H9 (cell line): ENCODE measurements around the gene TRIOBP. TPM values are rescaled to one million over a fixed set of nuclear protein-coding genes. Genes with fewer than 3 reads are reported as not detected.

ENCODE experiments used
- DNase-seq: peaks from one replicate; pipeline ENCODE4 v3.0.0-alpha.2; 2017
- H2AFZ ChIP-seq: one replicate; pipeline ENCODE4 v1.6.1; 2013; ENCODE audit warnings: mild to moderate bottlenecking, low read length, control low read depth, moderate library complexity
- H2AK5ac ChIP-seq: 2 replicates; pipeline ENCODE4 v1.6.1; 2013; ENCODE audit warnings: low read length, control low read depth, mixed read lengths; ENCODE audit not compliant: insufficient read length
- H2BK120ac ChIP-seq: one replicate; pipeline ENCODE4 v1.6.1; 2013; ENCODE audit warnings: low read depth, mild to moderate bottlenecking, low read length, control low read depth, inconsistent platforms; ENCODE audit not compliant: poor library complexity, severe bottlenecking
- H2BK12ac ChIP-seq: 2 replicates; pipeline ENCODE4 v1.6.1; 2013; ENCODE audit warnings: low read length, control low read depth, mixed read lengths, low read depth; ENCODE audit not compliant: insufficient read length
- H2BK15ac ChIP-seq: 2 replicates; pipeline ENCODE4 v1.6.1; 2013; ENCODE audit warnings: low read depth, low read length, control low read depth
- H2BK20ac ChIP-seq: one replicate; pipeline ENCODE4 v1.6.1; 2013; ENCODE audit warnings: low read depth, mild to moderate bottlenecking, low read length, control low read depth, inconsistent platforms; ENCODE audit not compliant: poor library complexity, severe bottlenecking
- H2BK5ac ChIP-seq: 2 replicates; pipeline ENCODE4 v1.6.1; 2013; ENCODE audit warnings: low read length, control low read depth, mixed read lengths; ENCODE audit not compliant: insufficient read length
- H3K14ac ChIP-seq: 2 replicates; pipeline ENCODE4 v1.6.1; 2013; ENCODE audit warnings: low read length, control low read depth; ENCODE audit not compliant: insufficient read depth
- H3K18ac ChIP-seq: 2 replicates; pipeline ENCODE4 v1.6.1; 2013; ENCODE audit warnings: low read depth, mild to moderate bottlenecking, mixed read lengths, low read length, control low read depth; ENCODE audit not compliant: insufficient read length
- H3K23ac ChIP-seq: 2 replicates; pipeline ENCODE4 v1.6.1; 2013; ENCODE audit warnings: low read length, control low read depth, mixed read lengths, low read depth; ENCODE audit not compliant: insufficient read length
- H3K23me2 ChIP-seq: 2 replicates; pipeline ENCODE4 v1.6.1; 2013; ENCODE audit warnings: low read depth, mild to moderate bottlenecking, mixed read lengths, low read length, control low read depth; ENCODE audit not compliant: insufficient read length, poor library complexity, severe bottlenecking
- H3K27ac ChIP-seq: 2 replicates; pipeline ENCODE4 v1.5.1; 2013; ENCODE audit warnings: low read length, control low read depth, mixed read lengths, low read depth; ENCODE audit not compliant: insufficient read length
- H3K27me3 ChIP-seq: 2 replicates; pipeline ENCODE4 v1.6.1; 2013; ENCODE audit warnings: low read length, control low read depth, inconsistent platforms; ENCODE audit not compliant: insufficient read depth
- H3K4ac ChIP-seq: 2 replicates; pipeline ENCODE4 v1.6.1; 2013; ENCODE audit warnings: low read depth, mild to moderate bottlenecking, control low read depth, inconsistent platforms, low read length, moderate library complexity
- H3K4me1 ChIP-seq: 2 replicates; pipeline ENCODE4 v1.6.1; 2013; ENCODE audit warnings: low read length, control low read depth, inconsistent platforms; ENCODE audit not compliant: insufficient read depth
- H3K4me2 ChIP-seq: 2 replicates; pipeline ENCODE4 v1.6.1; 2013; ENCODE audit warnings: low read length, control low read depth, mixed read lengths; ENCODE audit not compliant: insufficient read length, insufficient read depth
- H3K56ac ChIP-seq: 2 replicates; pipeline ENCODE4 v1.6.1; 2013; ENCODE audit warnings: low read depth, mild to moderate bottlenecking, mixed read lengths, low read length, control low read depth; ENCODE audit not compliant: insufficient read length
- H3K79me1 ChIP-seq: 2 replicates; pipeline ENCODE4 v1.6.1; 2013; ENCODE audit warnings: low read depth, mild to moderate bottlenecking, moderate library complexity, low read length, control low read depth, inconsistent platforms; ENCODE audit not compliant: insufficient read depth, poor library complexity, severe bottlenecking
- H3K79me2 ChIP-seq: 2 replicates; pipeline ENCODE4 v1.6.1; 2013; ENCODE audit warnings: low read length, control low read depth, inconsistent platforms; ENCODE audit not compliant: insufficient read depth
- H3K9ac ChIP-seq: 2 replicates; pipeline ENCODE4 v1.6.1; 2013; ENCODE audit warnings: low read length, control low read depth, mixed read lengths; ENCODE audit not compliant: insufficient read length; ENCODE audit errors: extremely low read depth
- H3K9me3 ChIP-seq: one replicate; pipeline ENCODE4 v1.6.1; 2013; ENCODE audit warnings: low read depth, low read length, inconsistent platforms; ENCODE audit not compliant: control insufficient read depth
- H3T11ph ChIP-seq: one replicate; pipeline ENCODE4 v1.6.1; 2013; ENCODE audit warnings: mild to moderate bottlenecking, low read length, control low read depth, inconsistent platforms
- H4K20me1 ChIP-seq: one replicate; pipeline ENCODE4 v1.6.1; 2013; ENCODE audit not compliant: control insufficient read depth, insufficient read length, insufficient read depth
- H4K5ac ChIP-seq: 2 replicates; pipeline ENCODE4 v1.6.1; 2013; ENCODE audit warnings: low read depth, mild to moderate bottlenecking, mixed read lengths, low read length, control low read depth; ENCODE audit not compliant: insufficient read length
- H4K8ac ChIP-seq: replicated peaks from 2 replicates; pipeline ENCODE4 v1.6.1; 2013; ENCODE audit warnings: low read length, control low read depth, mixed read lengths, low read depth; ENCODE audit not compliant: insufficient read length
- H4K91ac ChIP-seq: 2 replicates; pipeline ENCODE4 v1.6.1; 2013; ENCODE audit warnings: low read depth, mild to moderate bottlenecking, moderate library complexity, mixed read lengths, low read length, control low read depth; ENCODE audit not compliant: insufficient read length
- H3K27ac Mint-ChIP-seq, 3 experiments: 2 replicates in 2 of 3; 3 replicates in 1 of 3; pipeline ENCODE4 v1.8.0; 2020 to 2021; ENCODE audit warnings: mixed read lengths in 3 of 3, mild to moderate bottlenecking in 1 of 3, moderate library complexity in 1 of 3
- H3K27me3 Mint-ChIP-seq: 2 replicates; pipeline ENCODE4 v1.8.0; 2021; ENCODE audit warnings: low read depth, mild to moderate bottlenecking, moderate library complexity, mixed read lengths
- H3K36me3 Mint-ChIP-seq, 3 experiments: 2 replicates in 2 of 3; 3 replicates in 1 of 3; pipeline ENCODE4 v1.8.0; 2020 to 2021; ENCODE audit warnings: low read depth in 3 of 3, mixed read lengths in 3 of 3; ENCODE audit not compliant: insufficient read depth in 1 of 3
- H3K4me1 Mint-ChIP-seq, 2 experiments: 2 replicates each; pipeline ENCODE4 v1.8.0; 2020; ENCODE audit warnings: mixed read lengths in 2 of 2
- H3K4me3 Mint-ChIP-seq, 2 experiments: 2 replicates in 1 of 2; 3 replicates in 1 of 2; pipeline ENCODE4 v1.8.0; 2020 to 2021; ENCODE audit warnings: mild to moderate bottlenecking in 2 of 2, mixed read lengths in 2 of 2, moderate library complexity in 1 of 2
- H3K9me3 Mint-ChIP-seq, 2 experiments: 2 replicates in 1 of 2; 3 replicates in 1 of 2; pipeline ENCODE4 v1.8.0; 2020; ENCODE audit warnings: mild to moderate bottlenecking in 2 of 2, mixed read lengths in 2 of 2, moderate library complexity in 1 of 2
- CTCF ChIP-seq: fragments of 200-600 bp; sonication (generic); conservative IDR thresholded peaks from 3 replicates; pipeline ENCODE4 v1.8.0; 2021; ENCODE audit warnings: antibody characterized with exemption, mild to moderate bottlenecking
- WGBS: extraction: QIAGEN DNeasy Blood & Tissue Kit; methylation state at CpG from one replicate; pipeline ENCODE4 v1.1.7; 2013; ENCODE audit warnings: missing lambda C conversion rate, low lambda C conversion rate, mixed read lengths; ENCODE audit not compliant: insufficient read length; ENCODE audit errors: extremely low coverage; 5-methylcytosine and 5-hydroxymethylcytosine counted together
- total RNA-seq: library from RNA; stranded (reverse); gene quantifications from 2 replicates; pipeline ENCODE4 v1.2.1, GENCODE V29; 2021

Gene TRIOBP
- total RNA-seq, 1 experiment from 2014 or later, result 52.7 TPM

- Histone ChIP-seq H2AK5ac (no peak overlapping the region), H2BK120ac (no peak overlapping the region), H3K14ac (no peak overlapping the region), H3K27ac (no peak overlapping the region), H3K4me2 (no peak overlapping the region), H2BK20ac (no peak overlapping the region), H3K23me2 (no peaks in the 10 kb centered on the region), H3T11ph (no peak overlapping the region), H3K79me2 (no peaks in the 10 kb centered on the region), H2BK5ac (no peak overlapping the region), H3K4ac (no peak overlapping the region), H2BK12ac (no peak overlapping the region), H3K23ac (no peak overlapping the region), H4K91ac (no peak overlapping the region), H4K8ac (no peak overlapping the region), H3K9ac (no peak overlapping the region), H4K5ac (no peak overlapping the region), H3K4me1 (no peaks in the 10 kb centered on the region), H3K79me1 (no peaks in the 10 kb centered on the region), H2BK15ac (no peak overlapping the region), H3K56ac (no peak overlapping the region), H4K20me1 (no peaks in the 10 kb centered on the region), H3K18ac (no peak overlapping the region), H3K27me3 (no peaks in the 10 kb centered on the region; the same call in 1 of the 2 replicates), H2AFZ (no peak overlapping the region), H3K9me3 (no peaks in the 10 kb centered on the region)
- no peak overlapping the region for H3K4me3 Mint-ChIP-seq
- no peak for DNase-seq
- no peak for TF ChIP-seq CTCF
- no peak overlapping the region for H3K27ac Mint-ChIP-seq
- peaks cover 58% of the 10 kb centered on the region for H3K27me3 Mint-ChIP-seq
- H3K36me3 Mint-ChIP-seq, result no peaks in the 10 kb centered on the region
- WGBS, result no CpG with 5 or more reads among the region's 2 CpGs
- H3K9me3 Mint-ChIP-seq, result no peaks in the 10 kb centered on the region
- 0 out of 4 replicates have a peak, but pooled peaks cover 0 to 3% of the 10 kb centered on the region in 2 experiments for H3K4me1 Mint-ChIP-seq
Measured at GRCh38 chr22:37794376-37794775, 97.5 kb downstream of the TRIOBP start.
